ENCODE measurements around the gene RHOA. TPM values are rescaled to one million over a fixed set of nuclear protein-coding genes. Genes with fewer than 3 reads are reported as not detected.

RHOA gene
- total and polyA plus RNA-seq, 2 of the 13 experiments (the other 11 are each of a cell fraction or from before 2014, with no cell fraction given), result 131 to 177 TPM

DNA sequence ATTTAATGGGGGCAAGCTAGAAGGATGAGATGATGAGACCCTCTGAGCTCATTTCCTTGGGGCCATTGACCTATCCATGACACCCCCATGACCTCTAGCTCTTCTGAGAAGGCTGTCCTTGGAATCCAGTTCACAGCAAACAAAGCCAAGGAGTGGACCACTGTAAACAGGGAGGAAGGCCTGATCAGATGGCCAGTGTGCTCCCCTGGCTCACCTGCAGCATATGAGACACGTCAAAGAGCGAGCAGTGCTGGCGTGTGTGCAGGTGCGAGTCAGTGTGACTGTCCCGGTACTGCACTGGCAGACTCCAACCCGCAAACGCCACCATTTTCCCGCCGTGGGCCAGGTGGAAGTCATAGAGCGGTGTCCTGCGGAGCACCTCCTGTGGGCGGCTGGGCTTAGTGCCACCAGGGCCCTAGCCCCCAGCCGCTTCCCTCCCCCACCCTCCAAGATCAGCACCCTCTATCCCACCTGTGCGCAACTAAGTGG, 10.2 kb upstream of the RHOA start (continued):
- TF ChIP-seq TP53 (CRISPR knock-in tag; conservative IDR thresholded peaks at IDR 0.05), result no peak
- TF ChIP-seq AFF4 (CRISPR knock-in tag; IDR thresholded peaks at IDR 0.05), result no peak
- no peak; a peak in 1 of 4 replicates for TF ChIP-seq HMGXB4 (CRISPR knock-in tag; IDR thresholded peaks at IDR 0.05; ENCODE audit: borderline replicate concordance in 1 of 2, low read depth in 1 of 2)
- no peak for TF ChIP-seq MTA3 (CRISPR knock-in tag; IDR thresholded peaks at IDR 0.05)
- TF ChIP-seq ZNF136 (CRISPR knock-in tag; IDR thresholded peaks at IDR 0.05; ENCODE audit: low read depth), result no peak
- TF ChIP-seq ZSCAN29 (CRISPR knock-in tag; conservative IDR thresholded peaks at IDR 0.05), result no peak
- no peak for TF ChIP-seq ARHGAP35 (CRISPR knock-in tag; IDR thresholded peaks at IDR 0.05; ENCODE audit: borderline replicate concordance)
- no peak for TF ChIP-seq HMGA1 (CRISPR knock-in tag; conservative IDR thresholded peaks at IDR 0.05)
- TF ChIP-seq, protein P1, sequence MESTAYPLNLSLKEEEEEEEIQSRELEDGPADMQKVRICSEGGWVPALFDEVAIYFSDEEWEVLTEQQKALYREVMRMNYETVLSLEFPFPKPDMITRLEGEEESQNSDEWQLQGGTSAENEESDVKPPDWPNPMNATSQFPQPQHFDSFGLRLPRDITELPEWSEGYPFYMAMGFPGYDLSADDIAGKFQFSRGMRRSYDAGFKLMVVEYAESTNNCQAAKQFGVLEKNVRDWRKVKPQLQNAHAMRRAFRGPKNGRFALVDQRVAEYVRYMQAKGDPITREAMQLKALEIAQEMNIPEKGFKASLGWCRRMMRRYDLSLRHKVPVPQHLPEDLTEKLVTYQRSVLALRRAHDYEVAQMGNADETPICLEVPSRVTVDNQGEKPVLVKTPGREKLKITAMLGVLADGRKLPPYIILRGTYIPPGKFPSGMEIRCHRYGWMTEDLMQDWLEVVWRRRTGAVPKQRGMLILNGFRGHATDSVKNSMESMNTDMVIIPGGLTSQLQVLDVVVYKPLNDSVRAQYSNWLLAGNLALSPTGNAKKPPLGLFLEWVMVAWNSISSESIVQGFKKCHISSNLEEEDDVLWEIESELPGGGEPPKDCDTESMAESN (CRISPR knock-in tag; conservative IDR thresholded peaks at IDR 0.05), result no peak
- TF ChIP-seq RELA (CRISPR knock-in tag; IDR thresholded peaks at IDR 0.05), result no peak
- TF ChIP-seq RFXAP (CRISPR knock-in tag; IDR thresholded peaks at IDR 0.05; ENCODE audit: borderline replicate concordance), result no peak
- TF ChIP-seq, protein P2, sequence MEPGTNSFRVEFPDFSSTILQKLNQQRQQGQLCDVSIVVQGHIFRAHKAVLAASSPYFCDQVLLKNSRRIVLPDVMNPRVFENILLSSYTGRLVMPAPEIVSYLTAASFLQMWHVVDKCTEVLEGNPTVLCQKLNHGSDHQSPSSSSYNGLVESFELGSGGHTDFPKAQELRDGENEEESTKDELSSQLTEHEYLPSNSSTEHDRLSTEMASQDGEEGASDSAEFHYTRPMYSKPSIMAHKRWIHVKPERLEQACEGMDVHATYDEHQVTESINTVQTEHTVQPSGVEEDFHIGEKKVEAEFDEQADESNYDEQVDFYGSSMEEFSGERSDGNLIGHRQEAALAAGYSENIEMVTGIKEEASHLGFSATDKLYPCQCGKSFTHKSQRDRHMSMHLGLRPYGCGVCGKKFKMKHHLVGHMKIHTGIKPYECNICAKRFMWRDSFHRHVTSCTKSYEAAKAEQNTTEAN (CRISPR knock-in tag; conservative IDR thresholded peaks at IDR 0.05), result no peak
- no peak for TF ChIP-seq ZMYM3 (CRISPR knock-in tag; IDR thresholded peaks at IDR 0.05)
- no peak for TF ChIP-seq NR3C1 (CRISPR knock-in tag; IDR thresholded peaks at IDR 0.05)
- no peak for TF ChIP-seq PITX1 (CRISPR knock-in tag; IDR thresholded peaks at IDR 0.05)
- TF ChIP-seq ERF (CRISPR knock-in tag; IDR thresholded peaks at IDR 0.05), result no peak
- TF ChIP-seq GFI1 (CRISPR knock-in tag; IDR thresholded peaks at IDR 0.05; ENCODE audit: borderline replicate concordance), result no peak
- no peak for TF ChIP-seq E2F2 (CRISPR knock-in tag; IDR thresholded peaks at IDR 0.05; ENCODE audit: borderline replicate concordance)
- no peak for TF ChIP-seq ZFP62 (CRISPR knock-in tag; IDR thresholded peaks at IDR 0.05)
- no peak for TF ChIP-seq ZNF567 (CRISPR knock-in tag; IDR thresholded peaks at IDR 0.05; ENCODE audit: borderline replicate concordance)
- TF ChIP-seq ZNF263 (CRISPR knock-in tag; IDR thresholded peaks at IDR 0.05), result peak; percentile 92
